ENCODE measurements around the gene CLIP2.
A peak's percentile ranks its signal among the peaks of the same experiment; 100 is the strongest.

- TF ChIP-seq YY1 (IDR thresholded peaks at IDR 0.05; ENCODE audit: low read depth): no peak
- TF ChIP-seq TAF1 (IDR thresholded peaks at IDR 0.05; ENCODE audit: low read depth): 0 out of 2 replicates have a peak, but pooled peaks have one; percentile 2
- no peak for TF ChIP-seq TCF12 (IDR thresholded peaks at IDR 0.05; ENCODE audit: low read depth)
- no peak for TF ChIP-seq TEAD4 (IDR thresholded peaks at IDR 0.05)
- TF ChIP-seq, protein P1, sequence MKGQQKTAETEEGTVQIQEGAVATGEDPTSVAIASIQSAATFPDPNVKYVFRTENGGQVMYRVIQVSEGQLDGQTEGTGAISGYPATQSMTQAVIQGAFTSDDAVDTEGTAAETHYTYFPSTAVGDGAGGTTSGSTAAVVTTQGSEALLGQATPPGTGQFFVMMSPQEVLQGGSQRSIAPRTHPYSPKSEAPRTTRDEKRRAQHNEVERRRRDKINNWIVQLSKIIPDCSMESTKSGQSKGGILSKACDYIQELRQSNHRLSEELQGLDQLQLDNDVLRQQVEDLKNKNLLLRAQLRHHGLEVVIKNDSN (IDR thresholded peaks at IDR 0.05): no peak
- no peak for TF ChIP-seq REST (IDR thresholded peaks at IDR 0.05; ENCODE audit: low read depth)
These were observed 166.1 kb downstream of the CLIP2 start for GRCh38 chr7:74455291-74455804.
